ENCODE results near the gene PABPN1.

PABPN1 gene

DNA sequence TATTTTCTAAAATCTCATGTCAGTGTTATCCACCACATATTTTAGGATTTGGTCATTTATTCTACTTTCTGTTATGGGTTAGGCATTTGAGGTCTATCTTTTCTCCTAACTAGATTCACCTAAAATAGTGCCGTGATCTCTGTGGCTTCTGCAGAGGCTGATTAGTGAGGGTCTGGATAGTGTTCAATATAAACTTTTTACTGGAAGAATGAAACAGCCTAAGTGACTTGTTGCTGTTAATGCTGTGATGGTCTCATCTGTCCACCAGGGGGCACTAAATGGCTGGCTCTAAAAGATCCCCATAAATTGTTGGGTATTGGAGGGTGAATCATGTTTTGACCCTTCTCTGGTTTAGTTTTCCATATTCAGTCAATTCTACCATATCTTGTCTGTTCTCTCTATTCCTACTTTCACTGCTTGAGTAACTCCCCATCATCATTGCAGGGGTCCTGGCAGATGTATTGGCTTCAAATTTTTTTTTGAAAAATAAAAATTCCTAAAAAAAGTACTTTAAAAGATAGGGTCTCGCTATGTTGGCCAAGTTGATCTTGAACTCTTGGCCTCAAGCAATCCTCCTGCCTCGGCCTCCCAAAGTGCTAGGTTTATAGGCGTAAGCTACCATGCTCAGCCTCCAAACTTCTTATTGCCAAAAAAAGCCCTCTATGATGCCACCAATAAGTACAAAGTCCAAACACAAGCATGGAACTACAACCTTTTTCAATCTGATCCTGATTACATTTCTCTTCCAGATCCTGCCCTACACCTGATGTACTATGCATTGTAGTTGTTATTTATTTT, 6.9 kb downstream of the PABPN1 start:
- no peak for DNase-seq

DNA sequence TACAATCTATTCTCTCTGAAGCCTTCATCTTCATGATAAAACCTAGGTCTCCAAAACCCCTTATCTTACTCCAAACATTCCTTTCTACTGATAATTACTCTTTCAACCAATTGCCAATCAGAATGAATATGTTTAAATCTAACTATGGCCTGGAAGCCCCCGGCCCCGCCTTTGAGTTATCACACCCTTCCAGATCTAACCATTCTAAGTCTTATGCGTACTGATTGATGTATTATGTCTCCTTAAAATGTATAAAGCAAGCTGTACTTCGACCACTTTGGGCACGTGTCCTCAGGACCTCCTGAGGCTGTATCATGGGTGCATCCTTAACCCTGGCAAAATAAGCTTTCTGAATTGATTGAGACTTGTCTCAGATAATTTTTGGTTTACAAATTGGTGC, 14.4 kb downstream of the PABPN1 start:
- DNase-seq = no peak

DNA sequence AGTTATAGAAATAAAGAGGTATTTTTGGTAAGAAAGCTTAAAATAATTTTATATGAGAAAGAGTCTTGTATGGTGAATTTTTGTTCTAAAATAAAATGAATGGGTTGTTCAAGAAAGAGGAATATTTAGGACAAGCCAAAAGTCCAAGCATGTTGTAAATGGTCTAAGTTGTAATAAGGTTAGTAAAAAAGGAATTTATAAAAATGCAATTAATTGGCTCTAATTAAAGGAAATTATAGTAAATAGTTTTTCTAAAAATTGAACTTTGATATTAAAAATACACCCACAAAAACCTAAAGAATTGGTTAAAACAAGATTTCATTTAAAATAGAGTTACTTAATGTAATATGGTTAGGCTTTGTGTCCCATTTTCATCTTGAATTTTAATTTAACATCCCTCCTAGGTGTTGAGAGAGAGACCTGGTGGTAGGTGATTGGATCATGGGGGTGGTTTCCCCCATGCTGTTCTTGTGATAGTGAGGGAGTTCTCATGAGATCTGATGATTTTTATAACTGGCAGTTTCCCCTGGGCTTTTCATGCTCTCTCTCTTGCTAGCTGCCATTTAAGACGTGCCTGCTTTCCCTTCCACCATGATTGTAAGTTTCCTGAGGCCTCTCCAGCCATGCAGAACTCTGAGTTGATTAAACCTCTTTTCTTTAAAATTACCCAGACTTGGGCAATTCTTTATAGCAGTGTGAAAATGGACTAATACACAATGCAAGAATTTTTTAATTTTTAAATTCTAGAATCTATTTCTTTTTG, 18.4 kb downstream of the PABPN1 start:
- DNase-seq = no peak

DNA sequence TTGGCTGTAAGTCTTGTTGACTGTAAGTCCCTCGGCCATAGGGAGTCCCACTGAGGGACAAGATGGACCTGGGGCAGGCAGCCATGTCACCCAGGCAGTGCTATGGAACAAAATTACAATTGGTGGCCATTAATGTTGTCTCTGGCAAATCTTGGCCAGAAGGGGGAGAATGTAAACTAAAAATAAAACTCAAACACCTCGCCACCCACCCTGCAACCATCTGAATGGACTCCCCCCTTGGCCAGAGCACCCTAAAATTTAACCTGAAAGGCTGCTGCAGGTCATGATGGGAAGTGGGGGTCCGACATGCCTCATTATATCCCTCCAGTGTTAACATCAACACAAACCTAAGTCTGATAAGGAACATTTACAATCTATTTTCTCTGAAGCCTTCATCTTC, 23.2 kb downstream of the PABPN1 start:
- no peak for DNase-seq

DNA sequence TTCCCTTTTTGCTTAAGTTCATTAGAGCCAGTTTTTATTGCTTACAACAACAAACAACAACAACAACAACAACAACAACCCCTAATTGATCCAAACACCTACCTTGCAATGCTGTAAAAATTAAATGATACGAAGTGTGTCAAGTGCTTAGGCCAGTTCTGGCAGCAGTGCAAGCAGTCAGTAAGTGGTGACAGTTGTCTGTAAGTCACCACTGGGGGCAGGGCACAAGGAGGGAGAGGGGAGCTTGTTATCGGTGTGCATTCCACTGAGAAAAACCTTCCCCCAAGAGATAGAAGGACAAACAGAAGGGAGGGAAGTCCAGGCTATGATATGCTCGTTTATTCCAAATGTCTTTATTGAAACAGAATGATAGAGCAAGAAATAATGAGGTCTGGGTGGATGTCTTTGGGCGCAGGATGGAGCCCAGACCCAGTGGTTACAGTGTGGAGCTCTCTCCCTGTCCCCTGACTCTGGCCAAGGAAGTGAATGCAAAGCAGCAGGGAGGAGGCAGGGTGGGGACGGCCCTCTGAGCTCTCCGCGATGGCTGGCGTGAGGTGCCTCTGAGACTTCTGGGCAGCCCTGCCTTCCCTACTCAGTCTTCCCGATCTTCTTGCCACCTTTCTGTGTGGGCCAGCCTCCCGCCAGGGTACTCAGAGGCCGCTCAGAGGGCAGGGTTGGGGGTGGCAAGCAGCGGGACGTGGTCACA, 24.9 kb downstream of the PABPN1 start:
- no peak for DNase-seq

DNA sequence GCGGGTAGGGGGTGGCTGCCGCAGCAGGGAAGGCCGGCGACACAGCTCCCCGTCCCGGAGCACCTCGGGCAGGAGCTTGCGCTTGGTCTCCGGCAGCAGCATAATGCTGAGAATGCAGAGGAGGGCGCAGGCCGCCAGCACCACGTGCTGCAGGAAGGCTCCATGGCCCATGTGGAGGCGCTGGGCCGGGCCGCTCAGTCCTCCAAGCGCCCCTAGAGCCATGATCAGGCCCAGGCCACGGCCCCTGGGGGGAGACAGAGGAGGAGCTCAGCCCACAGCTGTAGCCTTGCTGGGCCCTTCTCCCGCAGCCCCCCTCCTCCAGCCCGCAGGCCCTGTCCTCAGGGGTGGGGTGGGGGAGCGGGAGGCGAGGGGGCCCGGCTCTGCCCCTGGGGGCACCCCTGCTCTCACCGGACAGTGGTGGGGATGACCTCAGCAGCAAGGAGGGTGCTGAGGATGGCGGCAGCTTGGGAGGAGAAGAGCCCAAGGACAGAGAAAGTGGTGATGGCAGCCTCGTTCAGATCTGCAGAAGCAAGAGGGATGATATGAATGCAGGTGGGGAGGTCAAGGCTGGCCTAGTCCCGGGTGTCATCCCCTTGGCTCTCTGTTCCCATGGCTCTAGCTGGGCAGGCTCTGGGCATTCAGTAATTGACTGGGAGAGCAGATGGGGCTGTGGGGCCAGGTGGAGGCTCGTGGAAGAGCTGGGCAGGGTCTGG, 25.6 kb downstream of the PABPN1 start:
- DNase-seq = no peak

DNA sequence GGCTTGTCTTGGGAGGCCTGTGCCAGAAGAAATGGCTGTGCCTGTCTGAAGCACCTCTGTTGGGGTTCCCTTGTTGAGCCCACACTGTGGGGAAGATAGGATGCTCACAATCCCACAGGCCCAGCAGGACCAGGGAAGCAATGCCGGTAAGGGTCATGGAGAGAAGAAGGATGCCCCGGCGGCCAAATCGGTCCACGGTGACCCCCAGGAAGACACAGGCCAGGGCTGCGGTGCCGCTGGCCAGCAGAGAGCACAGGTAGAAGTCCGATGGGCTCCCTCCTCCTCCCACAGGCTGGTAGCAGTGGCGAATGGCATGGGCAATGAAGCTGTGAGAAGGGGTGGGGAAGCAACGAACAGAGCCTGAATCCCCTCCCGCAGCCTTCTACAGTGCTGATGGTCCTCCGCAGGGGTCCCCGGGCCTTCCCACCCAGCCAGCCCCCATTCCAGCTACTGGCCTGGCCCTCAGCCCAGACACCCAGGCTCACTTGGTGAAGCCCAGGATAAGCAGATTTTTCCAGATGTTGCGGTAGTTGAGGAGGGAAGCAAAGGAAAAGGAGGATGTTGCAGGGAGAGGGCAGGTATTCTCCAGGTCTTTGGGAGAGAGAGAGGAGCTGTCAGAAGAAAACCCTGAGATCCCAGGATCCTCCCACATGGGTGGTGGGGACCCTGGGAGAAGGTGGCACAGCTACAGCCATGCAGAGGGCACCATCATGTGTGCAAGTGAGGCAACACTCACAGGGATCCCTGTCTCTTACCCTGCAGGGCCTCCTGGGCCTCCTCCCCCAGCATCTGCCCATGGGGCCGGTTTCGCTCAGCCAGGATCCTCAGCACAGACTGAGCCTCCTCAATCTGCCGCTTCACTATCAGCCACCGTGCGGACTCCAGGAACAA, 26.4 kb downstream of the PABPN1 start:
- no peak for DNase-seq

DNA sequence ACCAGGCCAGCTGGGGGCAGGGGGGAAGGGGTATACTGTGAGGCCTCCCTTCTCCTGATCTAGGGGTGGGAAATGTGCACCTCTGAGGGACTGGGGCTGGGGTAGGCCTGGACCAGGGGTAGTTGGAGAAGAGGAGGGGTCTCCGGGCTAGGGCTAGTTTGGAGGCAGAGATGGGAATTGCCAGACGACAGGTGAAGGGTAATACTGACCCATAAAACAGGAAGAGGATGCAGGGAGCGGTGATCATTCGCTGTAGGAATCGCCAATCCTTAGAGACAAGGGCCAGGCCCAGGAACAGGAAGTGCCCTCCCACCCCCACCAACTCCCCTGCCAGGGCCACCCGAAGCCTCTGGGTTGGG, 27.0 kb downstream of the PABPN1 start:
- no peak for DNase-seq

DNA sequence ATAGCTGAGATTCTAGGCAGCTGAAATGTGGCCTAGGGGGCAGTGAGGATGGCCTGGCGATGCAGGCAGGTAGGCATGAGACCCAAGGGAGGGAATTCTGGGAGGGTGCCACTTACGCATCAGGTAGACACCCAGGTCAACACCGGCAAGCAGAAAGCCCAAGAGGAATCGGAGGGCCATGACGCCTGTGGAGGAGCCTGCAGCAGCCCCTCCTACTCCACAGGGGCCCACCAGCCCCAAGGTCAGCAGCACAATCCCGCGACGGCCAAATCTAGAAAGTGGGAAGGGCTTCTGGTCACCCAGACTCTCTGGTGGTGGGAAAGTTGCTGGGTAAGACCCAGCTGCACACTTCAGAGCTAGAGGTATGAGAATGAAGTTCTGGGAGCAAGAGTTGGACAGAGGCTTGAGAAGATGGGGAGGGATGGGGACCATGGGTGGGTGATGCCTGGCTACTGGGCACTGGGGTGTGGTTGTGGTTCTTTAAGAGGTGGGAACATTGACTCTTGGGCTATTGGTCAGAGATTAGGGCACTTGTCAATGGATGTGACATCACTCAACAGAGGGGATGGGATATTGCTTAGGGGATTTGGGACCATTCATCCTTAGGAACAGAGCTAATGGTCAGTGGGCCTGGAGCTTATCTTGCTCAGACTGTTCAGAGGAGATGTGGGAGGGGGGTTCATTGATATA, 28.0 kb downstream of the PABPN1 start:
- DNase-seq = no peak

DNA sequence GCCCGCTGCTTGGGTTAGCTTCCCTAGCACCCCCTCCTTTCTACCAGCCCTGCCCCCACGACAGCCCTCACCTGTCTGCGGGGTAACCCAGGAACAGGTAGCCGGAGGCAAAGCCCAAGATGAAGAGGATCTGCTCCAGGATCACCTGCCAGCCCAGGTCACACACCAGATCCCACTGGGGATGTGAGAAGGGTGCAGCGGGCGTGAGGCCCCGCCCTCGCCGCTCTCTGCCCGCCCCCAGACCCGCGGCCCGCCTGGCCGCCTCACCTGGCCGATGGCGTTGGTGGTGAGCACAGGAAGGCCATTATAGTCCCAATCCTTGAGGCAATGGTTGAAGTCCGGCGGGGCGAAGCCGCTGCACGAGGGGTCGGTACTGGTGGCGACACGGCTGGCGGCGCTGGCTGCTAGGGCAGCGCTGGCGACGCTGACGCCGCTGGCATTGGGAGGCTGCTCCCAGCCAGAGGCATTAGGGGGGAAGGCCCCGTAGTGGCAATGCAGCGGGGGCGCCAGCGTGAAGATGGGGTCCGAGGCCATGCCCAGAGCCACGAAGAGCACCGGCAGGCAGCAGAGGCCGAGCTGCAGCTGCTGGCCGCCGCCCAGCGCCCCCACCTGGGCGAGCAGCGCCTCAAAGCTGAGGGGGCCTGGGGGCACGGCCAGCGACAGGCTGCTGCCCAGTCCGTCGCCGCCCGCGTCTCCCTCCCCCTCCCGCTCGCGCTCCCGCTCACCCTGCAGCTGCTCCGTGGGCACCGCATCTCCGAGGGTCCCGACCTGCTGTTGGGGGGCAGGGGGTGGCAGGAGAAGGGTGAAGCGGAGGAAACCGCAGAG, 30.6 kb downstream of the PABPN1 start:
- DNase-seq = no peak

DNA sequence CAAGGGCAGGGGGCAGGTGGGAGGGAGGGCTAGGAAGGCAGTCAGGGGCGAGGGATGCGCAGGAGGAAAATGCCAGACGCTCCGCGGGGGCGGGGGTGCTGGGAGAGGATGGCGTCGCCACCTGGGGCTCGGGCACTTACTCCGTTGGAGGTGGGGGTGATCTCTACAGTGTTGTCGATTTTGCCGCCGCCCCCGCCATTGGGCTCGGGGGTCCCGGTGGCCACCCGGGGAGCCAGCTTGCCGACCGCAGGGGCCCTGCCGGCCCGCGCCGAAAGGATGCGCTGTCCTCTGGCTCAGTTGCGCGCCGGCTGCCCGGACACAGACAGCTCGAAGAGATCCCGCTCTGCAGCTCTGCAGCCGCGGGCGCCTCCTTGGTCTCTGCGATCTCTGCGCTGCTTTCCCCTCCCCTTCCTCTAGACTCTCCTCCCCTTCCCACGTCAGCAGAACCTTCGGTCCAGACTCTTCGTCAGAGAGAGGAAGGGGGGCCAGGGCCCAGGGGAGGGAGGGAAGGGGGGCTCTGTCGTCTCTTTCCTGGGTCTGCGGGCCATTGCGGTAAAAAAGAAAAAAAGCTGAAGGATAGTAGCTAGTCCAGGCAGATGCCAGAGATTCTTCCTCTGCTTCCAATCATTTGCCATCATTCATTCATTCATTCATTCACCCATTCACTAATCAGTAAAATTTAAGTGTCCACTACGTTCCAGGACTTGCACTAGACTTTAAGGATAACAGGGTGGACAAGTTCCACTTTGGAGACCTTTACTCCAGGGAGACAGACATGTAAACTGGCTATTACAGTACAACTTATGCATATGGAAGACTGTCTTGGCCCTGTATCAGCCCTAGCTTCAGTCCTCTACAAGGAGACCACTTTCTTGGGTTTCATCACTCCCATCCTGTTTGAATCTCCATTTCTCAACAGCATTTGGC, 31.5 kb downstream of the PABPN1 start, which contains the start of gene SLC22A17:
TSS of gene SLC22A17 (minus strand) at position 382 of the 927 bp plus-strand sequence.
- no peak for DNase-seq

DNA sequence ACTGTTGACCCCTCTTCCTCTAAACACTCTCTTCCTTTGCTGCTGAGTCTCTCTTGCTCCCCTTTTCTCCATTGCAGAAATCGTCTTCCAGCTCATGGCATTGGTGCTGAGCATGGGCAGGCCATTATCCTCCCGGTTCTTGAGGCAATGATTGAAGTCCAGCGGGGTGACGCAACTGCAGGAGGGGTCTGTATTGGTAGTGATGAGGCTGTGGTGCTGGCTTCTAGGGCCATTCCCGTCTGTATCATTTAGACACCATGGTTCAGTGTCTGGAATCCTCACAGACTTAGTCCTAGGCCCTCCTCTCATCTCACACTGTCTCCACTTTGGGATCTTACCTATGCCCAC, 32.1 kb downstream of the PABPN1 start:
- no peak for DNase-seq

DNA sequence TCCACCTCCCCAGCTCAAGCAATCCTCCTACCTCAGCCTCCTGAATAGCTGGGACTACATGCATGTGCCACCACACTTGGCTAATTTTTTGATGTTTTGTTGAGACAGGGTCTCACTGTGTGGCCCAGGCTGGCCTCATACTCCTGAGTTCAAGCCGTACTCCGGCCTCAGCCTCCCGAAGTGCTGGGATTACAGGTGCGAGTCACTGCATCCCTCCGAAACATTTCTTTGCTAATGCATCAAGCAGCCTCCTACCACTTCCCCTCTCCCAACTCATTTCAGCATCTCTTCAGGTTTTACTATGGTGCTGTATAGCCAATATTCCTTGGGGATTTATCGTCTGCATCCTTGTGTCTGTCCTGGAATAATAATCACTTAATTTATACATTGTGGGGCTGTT, 33.7 kb downstream of the PABPN1 start:
- no peak for DNase-seq

DNA sequence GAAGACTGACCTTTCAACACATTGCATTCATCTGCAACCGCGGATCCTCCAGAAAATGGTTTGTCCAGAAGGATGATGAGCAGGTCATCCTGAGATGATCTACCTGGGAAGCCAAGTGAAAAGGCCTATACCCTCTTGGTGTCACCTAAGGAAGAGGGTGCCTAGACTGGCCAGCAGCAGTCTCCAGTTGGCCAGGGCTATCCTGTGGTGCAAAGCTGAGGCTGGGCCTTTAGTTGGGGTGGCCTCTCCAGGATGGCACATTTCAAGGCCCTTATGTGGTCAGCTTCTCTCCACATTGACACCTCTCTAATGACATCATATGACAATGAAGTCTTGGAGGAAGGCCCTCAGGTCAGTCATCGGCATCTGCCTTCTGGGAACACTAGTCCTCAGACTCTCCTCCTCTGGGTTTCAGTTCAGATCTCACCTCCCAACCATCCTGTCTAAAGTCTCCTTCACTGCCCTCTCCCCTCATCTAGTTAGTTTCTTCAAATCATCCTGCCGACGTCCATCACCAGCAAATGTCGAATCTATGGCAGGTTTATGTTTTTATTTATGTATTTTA, 34.7 kb downstream of the PABPN1 start:
- DNase-seq = no peak

DNA sequence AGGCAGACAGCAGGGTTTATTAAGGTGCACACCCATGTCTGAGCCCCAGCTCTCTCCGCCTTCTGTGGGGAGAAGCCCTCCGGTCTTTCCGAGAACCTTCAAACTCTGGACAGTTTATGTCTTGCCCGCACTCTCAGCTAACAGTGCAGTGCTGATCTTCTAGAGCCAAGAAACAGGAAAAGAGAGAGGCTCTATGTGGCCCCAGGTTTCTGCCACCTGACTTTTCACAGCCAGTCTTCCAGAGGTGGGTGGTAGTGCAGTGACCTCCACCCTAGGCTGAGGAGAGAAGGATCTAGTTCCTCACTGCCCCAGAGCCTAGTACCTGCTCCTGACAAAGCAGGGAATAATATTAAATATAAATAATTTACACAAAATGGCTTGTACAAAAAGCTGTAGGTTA, 35.4 kb downstream of the PABPN1 start:
- DNase-seq = no peak

DNA sequence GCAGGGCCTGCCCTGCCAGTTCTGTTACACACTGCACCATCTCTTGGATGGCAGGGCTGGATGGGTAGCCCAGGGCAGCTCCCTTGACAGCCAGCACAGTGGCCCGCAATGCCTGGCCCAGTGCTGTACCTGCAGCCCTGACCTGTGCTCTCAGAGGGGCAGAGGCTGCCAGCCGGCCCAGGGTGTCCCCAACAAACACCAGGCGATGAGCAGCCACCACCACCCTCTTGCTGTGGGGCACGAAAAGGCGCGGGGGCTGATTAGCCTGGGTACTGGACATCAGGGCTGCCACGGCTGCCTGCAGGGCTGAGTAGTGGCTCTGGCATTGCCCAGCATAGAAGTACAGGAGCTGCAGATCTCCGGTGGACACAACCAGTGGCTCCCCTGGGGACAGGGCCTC, 36.0 kb downstream of the PABPN1 start:
- DNase-seq = no peak

DNA sequence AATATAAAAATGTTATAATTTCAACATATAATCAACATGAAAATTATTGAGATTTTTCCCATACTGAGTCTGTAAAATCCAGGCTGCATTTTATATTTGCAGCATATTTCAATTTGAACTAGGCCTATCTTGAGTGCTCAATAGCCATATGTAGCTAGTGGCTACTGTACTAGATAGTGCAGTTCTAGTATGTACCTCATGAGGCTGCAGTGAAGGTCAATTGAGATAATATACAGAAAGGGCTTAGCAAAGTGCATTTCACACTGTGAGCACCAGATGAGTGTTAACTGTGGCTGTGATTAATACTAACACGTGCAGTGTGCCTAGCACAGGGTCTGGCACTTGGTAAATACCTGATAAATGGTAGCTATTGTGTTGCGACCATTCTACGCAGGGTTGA, 36.8 kb downstream of the PABPN1 start:
- no peak for DNase-seq

DNA sequence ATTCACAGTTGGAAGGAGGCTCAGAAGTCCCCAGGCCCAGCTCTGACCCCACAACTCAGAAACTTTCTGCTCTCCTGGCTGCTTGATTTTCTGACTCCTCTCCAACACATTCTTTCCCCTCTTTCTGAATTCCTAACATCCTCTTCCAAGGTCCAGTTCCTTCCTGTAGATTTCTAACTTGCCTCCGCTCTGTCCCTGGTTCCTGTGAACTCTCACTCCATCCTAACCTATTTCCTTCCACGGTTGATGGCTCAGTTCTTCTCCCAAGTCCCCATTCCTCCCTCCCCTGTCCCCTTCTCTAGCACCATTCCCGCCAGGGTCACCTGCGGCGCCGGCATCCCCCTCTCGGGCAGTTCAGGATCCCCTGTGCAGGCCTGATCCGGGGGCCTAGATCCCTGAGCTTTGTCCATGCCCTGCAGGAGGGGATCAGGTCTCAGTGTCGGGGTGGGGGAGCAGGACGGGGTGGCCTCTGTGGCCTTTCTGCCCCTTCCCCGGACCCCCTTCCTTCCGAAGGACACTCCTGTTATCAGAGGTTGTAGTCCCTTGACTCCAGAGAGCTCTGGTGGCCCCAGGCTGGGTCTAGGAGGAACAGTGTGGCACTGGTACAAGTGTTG, 37.4 kb downstream of the PABPN1 start:
- no peak for DNase-seq

DNA sequence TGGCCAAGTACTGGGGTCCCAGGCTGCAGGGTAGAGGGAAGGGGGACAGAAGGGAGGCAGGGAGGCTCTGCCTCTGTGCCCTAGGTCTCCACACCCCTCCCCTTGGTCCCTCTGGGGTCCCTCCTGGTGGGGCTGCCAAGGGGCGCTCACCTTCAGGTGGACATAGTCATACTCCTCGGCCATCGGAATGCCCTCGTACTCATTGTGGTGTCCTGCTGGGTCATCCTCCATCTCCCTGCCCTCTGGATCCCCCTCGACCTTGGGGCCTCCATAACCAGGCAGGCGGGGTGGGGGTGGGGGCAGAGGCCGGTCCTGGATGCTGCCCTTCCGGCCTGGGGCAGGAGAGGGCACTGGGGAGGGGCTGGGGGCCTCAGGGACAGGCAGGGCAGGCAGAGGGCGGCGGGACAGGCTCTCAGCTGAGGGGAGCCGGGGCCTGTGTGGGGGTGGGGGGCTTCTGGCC, 37.9 kb downstream of the PABPN1 start:
- no peak for DNase-seq

Measured in NCI-H187 treated with DMSO at 0.1 percent for 48 hours (cell line).